ENCODE data around the gene FBXO44.

DNA sequence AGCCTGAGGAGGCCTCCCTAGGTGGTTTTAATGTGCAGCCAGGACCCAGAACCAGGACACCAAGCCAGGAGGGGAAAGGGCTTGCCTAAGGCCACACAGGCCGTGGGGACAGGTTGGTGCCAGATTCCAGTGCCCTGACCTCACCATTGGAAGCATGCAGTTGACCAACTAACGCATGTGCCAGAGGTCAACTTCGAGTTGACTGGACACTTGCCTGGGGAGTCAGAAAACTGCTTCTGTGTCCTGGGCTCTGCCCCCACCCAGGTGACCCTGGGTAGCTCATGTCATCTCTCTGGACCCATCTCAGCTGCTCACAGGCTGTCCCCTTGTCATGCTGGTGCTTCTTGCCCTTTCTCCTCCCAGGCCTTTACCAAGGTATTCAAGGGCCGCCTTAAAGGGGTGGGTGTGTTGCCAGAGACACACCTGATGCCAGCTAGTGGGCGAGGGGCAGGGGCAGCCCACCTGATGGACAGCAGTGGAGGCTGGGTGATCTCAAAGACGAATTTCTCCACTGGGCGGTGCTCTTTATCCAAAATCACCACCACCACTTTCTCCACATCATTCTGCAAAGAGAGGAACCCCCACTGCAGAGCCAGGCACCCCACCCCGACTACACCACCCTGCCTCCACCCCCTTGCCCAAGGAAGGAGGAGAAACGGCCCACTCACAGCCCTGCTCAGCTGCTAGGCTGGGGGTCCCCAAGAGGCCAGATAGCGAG, 21.9 kb downstream of the FBXO44 start:
- TF ChIP-seq CTCF (IDR thresholded peaks at IDR 0.05; ENCODE audit: insufficient read depth, low read length) (no peak), POLR2AphosphoS5 (IDR thresholded peaks at IDR 0.05; ENCODE audit: low read depth) (no peak), SPI1 (IDR thresholded peaks at IDR 0.05; ENCODE audit: borderline replicate concordance, low read depth) (no peak), GABPA (IDR thresholded peaks at IDR 0.05; ENCODE audit: low read depth) (no peak)
- TF ChIP-seq, protein P1, sequence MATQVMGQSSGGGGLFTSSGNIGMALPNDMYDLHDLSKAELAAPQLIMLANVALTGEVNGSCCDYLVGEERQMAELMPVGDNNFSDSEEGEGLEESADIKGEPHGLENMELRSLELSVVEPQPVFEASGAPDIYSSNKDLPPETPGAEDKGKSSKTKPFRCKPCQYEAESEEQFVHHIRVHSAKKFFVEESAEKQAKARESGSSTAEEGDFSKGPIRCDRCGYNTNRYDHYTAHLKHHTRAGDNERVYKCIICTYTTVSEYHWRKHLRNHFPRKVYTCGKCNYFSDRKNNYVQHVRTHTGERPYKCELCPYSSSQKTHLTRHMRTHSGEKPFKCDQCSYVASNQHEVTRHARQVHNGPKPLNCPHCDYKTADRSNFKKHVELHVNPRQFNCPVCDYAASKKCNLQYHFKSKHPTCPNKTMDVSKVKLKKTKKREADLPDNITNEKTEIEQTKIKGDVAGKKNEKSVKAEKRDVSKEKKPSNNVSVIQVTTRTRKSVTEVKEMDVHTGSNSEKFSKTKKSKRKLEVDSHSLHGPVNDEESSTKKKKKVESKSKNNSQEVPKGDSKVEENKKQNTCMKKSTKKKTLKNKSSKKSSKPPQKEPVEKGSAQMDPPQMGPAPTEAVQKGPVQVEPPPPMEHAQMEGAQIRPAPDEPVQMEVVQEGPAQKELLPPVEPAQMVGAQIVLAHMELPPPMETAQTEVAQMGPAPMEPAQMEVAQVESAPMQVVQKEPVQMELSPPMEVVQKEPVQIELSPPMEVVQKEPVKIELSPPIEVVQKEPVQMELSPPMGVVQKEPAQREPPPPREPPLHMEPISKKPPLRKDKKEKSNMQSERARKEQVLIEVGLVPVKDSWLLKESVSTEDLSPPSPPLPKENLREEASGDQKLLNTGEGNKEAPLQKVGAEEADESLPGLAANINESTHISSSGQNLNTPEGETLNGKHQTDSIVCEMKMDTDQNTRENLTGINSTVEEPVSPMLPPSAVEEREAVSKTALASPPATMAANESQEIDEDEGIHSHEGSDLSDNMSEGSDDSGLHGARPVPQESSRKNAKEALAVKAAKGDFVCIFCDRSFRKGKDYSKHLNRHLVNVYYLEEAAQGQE (IDR thresholded peaks at IDR 0.05; ENCODE audit: insufficient replicate concordance, low read depth): no peak

All from HL-60 (cell line).